H7 (cell line): ENCODE measurements around the gene KLF6. TPM values are rescaled to one million over a fixed set of nuclear protein-coding genes. Genes with fewer than 3 reads are reported as not detected.

ENCODE experiments used
- DNase-seq: peaks from one replicate; pipeline ENCODE4 v3.0.0; 2012
- H3K27me3 ChIP-seq: 2 replicates; pipeline ENCODE4 v1.6.0; 2011; ENCODE audit warnings: mild to moderate bottlenecking, low read length; ENCODE audit not compliant: control insufficient read depth, insufficient read depth
- H3K36me3 ChIP-seq: replicated peaks from 2 replicates; pipeline ENCODE4 v1.5.1; 2011; ENCODE audit warnings: low read length; ENCODE audit not compliant: control insufficient read depth, insufficient read depth
- H3K4me3 ChIP-seq: 2 replicates; pipeline ENCODE4 v1.5.1; 2011; ENCODE audit warnings: low read depth, mild to moderate bottlenecking, control low read depth, low read length, moderate library complexity; ENCODE audit not compliant: insufficient read depth
- total RNA-seq: library from RNA; depleted of rRNA; stranded (reverse); fragments of >200 nt; shearing (Covaris generic); gene quantifications from 2 replicates; pipeline ENCODE4 v1.2.3, GENCODE V29; 2014

KLF6 gene
- total RNA-seq, 1 experiment from 2014 or later = 7.6 TPM

GRCh38 chr10:3777981-3778691 lies 6.9 kb downstream of the KLF6 start:
- Histone ChIP-seq H3K27me3 (no peaks in the 10 kb centered on the region), H3K4me3 (no peak overlapping the region), H3K36me3 (peaks cover 26% of the 10 kb centered on the region)
- no peak for DNase-seq

GRCh38 chr10:3776796-3777571 lies 8.0 kb downstream of the KLF6 start:
- Histone ChIP-seq H3K36me3 (peaks cover 24% of the 10 kb centered on the region), H3K27me3 (no peaks in the 10 kb centered on the region), H3K4me3 (no peak overlapping the region)
- no peak for DNase-seq

DNA sequence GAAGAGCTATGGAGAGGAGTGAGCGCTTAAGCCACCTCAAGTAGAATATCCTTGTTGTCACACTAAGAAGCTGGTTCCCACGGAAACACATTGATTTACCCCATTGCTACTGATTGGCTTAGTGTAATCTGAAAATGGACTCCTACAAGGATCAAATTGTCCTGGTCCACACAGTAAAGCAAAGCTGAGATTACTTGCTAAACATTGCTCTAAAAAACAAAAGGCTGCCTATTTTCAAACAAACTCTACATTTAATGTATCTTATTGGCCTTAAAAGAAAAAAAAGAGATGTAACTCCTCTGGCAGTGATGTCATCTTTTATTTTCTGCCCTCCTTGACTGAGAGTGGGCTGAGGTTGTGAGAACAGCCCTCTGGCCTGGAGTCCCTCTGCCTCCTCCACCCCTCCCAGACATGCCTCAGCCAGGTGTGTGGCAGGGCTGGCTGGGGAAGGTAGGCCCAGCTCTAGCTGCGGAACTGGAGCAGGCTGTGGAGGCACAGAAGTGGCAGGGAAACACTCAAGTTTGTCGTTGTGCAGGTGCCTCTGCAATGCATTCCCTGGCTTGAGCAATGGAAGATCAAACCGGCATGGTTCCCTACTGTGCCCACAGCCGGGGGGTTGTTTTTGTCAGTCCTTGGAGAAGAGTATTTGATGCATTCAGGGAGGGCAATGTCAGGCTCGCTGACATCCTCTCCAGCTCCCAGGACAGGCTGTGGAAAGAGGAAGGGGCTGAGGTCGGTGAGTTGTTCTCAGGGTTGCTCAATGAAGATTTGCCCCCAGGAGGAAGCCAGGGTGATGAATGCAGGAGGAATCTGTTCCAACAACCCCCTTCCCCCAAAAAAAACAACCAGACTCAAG lies 9.1 kb downstream of the KLF6 start:
- peaks cover 18% of the 10 kb centered on the region for H3K36me3 ChIP-seq
- H3K4me3 ChIP-seq = no peak overlapping the region
- peak; percentile 69 for DNase-seq
- no peaks in the 10 kb centered on the region for H3K27me3 ChIP-seq

DNA sequence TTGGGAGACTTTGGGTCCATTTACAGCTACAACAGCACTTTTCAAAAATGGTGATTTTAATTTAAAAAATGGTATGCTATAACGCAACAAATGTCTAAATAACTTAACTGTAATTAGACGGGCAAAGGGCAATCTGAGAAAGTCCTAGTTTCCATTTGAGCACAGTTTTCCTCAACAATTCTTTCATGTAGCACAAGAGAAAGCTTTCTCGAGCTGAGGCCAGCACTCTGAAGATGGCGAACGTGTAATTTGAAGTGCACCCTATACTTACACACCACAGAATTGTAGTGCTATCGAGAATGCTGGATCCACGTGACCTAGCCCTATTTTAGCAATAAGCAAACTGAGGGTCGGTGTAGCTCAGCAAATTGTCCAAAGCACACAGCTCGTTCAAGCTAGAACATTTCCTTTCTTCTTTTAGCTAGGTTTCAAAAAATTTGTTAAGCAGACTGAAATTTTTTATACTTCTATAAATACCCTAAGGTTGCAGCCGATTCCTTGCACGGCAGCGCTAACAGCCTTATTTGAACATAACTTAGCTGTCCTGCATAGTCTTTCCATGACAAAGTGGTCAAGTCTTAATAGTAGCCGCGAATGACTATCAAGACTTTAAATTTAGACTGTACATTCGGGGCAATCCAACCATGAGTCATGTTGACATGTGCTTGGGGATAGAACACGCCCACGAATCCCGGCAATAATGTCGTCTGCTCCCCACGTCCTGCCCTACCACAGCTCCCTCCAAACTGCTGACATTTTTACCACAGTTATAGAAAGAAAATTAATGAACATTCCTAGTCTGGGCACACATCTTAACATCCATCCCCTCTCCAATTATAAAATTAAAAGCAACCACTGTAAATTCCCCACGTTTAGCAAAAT lies 10.0 kb downstream of the KLF6 start:
- no peak for DNase-seq
- no peak overlapping the region for H3K4me3 ChIP-seq
- no peaks in the 10 kb centered on the region for H3K27me3 ChIP-seq
- peaks cover 9% of the 10 kb centered on the region for H3K36me3 ChIP-seq

DNA sequence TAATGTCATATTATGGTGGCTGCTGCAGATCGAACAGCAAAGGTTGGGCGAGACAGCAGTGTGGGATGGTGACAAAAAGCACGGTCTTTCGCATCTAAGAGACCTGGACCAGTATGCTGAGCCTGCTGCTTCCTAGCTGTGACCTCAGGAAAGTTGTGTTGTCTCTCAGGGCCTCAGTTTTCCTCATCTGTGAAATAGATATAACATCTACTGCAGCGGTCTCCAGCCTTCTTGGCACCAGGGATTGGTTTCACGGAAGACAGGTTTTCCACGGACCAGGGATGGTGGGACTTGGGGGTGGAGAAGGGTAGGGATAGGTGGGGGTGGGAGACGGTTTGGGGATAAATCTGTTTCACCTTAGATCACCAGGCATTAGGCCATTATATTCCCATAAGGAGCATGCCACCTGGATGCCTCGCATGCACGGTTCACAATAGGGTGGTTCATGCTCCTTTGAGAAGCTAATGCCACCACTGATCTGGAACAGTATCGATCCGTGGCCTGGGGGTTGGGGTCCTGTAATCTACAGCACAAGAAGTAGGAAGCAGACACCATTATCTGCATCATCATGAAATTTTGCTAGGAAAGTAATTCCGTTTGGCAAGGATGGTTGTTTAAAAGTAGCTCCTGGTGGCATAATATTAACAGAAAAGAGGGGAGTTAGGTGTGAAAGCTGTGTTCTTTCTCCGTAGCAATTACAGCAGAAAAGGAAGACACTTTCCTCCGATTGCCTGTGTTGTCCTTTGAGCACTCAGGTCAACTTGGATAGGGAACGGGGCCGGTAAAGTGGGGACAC lies 10.8 kb downstream of the KLF6 start:
- no peaks in the 10 kb centered on the region for H3K27me3 ChIP-seq
- H3K4me3 ChIP-seq = no peak overlapping the region
- DNase-seq = no peak
- peaks cover 2% of the 10 kb centered on the region for H3K36me3 ChIP-seq

DNA sequence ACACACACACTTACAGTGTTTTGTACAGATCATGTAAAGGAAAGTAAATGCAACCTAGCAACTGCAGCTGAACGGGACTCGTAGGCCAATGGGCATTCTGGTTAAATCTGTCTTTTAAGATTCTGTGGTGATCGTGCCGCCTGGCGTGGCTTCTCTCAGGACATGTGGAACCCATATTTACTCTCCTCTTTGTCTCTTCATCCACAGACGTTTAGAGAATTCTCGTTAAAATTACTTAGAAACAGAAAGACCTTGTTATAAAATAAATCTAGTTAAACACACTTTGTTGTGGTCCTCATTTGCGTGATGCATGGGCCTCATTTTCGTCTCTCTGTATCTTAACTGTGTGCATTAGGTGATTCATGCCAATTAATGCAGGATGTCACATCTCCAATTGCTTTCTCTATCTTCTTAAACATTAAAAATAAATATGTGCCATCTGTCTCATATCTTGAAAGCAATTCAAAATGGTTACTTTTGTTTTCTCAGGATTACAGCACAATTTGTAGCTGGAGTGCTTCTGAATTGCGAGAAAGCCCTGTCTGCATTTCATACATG lies 11.5 kb downstream of the KLF6 start:
- no peaks in the 10 kb centered on the region for H3K36me3 ChIP-seq
- no peak for DNase-seq
- H3K4me3 ChIP-seq = no peak overlapping the region
- no peaks in the 10 kb centered on the region for H3K27me3 ChIP-seq

GRCh38 chr10:3772361-3773171 lies 12.4 kb downstream of the KLF6 start:
- DNase-seq = no peak
- Histone ChIP-seq H3K27me3 (no peaks in the 10 kb centered on the region), H3K36me3 (no peaks in the 10 kb centered on the region), H3K4me3 (no peak overlapping the region)

- Histone ChIP-seq H3K27me3 (no peaks in the 10 kb centered on the region), H3K4me3 (no peak overlapping the region), H3K36me3 (no peaks in the 10 kb centered on the region)
- DNase-seq = no peak
These were observed 14.3 kb downstream of the KLF6 start for GRCh38 chr10:3770611-3771110.

- no peak for DNase-seq
- no peak overlapping the region for H3K4me3 ChIP-seq
- H3K27me3 ChIP-seq = no peaks in the 10 kb centered on the region
- H3K36me3 ChIP-seq = no peaks in the 10 kb centered on the region
These were observed 15.5 kb downstream of the KLF6 start for GRCh38 chr10:3769556-3769955.

- Histone ChIP-seq H3K36me3 (no peaks in the 10 kb centered on the region), H3K27me3 (no peaks in the 10 kb centered on the region), H3K4me3 (no peak overlapping the region)
- no peak for DNase-seq
These were observed 18.8 kb downstream of the KLF6 start for GRCh38 chr10:3766046-3766756.

- H3K36me3 ChIP-seq = no peaks in the 10 kb centered on the region
- no peak for DNase-seq
- no peaks in the 10 kb centered on the region for H3K27me3 ChIP-seq
- no peak overlapping the region for H3K4me3 ChIP-seq
These were observed 19.9 kb downstream of the KLF6 start for GRCh38 chr10:3765146-3765545.

DNA sequence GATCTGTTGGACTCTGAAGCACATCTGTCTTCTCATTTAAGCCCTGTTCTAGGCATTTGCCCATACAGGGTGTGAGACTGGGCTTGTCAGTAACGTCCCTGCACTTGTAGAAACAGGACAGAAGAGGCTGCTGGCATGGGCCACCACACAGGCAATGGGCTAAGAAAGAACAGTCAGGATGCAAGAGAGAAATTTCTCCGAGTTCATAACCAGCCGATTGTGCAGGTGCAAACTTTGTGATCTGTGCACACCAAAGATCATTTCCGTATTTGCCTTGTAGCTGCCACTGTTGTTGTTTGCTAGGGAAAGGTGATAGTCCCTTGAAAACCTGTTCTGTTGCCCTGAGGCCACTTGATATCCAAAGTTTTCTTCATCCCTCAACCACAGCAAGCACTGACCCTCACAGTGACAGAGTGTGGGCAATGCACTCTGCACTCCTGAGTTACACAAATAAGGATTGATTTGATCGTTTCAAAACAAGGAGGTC lies 20.3 kb downstream of the KLF6 start:
- no peak for DNase-seq
- Histone ChIP-seq H3K4me3 (no peak overlapping the region), H3K27me3 (no peaks in the 10 kb centered on the region), H3K36me3 (no peaks in the 10 kb centered on the region)
